HG02981 (cell line): Measurements from ENCODE around the gene LRPPRC.

Experiments used
- ATAC-seq: cut with Tn5 transposase; IDR thresholded peaks from one replicate; pipeline ENCODE4 v1.9.1; 2021; ENCODE audit warnings: mild to moderate bottlenecking, moderate library complexity; ENCODE audit not compliant: unreplicated experiment

Gene LRPPRC

DNA sequence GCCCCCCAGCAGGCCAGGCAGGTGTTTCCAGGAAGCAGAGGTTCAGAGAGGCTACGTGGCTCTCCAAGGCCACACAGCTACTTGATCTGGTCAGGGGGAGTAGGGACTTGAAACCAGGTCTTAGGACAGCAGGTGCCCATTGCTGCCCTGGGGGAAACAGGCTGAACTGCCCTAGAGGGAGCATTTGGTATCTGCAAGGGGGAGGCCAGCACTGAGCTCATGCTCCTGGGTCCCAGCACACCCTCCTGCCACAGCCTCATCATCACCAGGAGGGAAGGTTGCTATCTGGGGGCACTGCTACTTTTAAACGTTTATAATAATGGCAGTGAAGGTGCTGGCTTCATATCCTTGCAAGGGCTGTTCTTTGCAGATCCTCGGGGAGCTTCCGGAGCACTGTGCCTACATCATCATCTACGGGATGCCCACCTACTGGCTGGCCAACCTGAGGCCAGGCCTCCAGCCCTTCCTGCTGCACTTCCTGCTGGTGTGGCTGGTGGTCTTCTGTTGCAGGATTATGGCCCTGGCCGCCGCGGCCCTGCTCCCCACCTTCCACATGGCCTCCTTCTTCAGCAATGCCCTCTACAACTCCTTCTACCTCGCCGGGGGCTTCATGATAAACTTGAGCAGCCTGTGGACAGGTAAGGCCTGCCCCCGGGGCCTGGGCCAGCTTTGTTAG lies 120.9 kb downstream of the LRPPRC start:
- ATAC-seq = no peak

DNA sequence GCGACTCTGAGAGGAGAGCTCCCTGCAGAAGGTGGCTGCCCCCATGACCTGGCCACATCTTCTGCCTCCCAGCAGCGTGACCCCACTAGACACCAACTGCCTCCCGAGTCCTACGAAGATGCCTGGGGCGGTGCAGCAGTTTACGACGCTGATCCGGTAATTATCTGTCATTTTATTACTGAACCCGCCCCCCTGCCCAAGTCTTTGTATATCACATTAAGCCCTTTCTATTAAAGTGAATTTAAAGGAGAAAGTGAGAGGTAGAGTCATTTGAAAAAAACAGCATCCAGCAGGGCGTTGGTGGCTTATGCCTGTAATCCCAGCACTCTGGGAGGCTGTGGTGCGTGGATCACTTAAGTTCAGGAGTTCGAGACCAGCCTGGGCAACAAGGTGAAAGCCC lies 123.6 kb downstream of the LRPPRC start:
- ATAC-seq = no peak

DNA sequence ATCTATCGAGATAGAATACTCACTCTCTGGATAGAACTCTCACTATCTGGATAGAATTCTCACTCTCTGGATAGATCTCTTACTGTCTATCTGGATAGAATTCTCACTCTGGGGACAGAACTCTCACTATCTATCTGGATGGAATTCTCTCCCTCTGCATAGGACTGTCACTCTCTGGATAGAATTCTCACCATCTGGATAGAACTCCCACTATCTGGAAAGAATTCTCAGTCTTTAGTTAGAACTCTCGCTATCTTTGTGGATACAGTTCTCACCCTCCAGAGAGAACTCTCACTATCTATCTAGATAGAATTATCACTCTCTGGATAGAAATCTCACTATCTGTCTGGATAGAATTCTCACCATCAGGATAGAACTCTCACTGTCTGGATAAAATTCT lies 140.5 kb downstream of the LRPPRC start:
- no peak for ATAC-seq

DNA sequence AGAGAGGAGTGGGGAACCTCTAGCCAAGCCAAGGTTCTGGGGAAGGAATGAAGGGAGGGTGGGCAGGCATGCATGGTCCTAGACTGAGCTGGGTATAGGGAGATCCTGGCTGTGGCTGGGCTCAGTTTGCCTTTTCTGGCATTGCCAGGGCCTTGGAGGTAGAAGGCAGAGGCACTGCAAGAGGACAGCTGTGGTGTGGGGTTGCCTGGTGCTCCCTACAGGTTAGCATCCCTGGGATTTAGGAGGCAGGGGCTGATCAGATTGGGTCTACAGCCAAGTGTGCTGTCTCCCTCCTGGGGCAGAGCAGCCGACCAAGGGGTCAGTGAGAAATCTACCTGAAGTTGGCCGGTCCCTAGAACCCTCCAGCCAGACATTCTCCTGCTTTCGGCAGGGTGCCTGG lies 141.1 kb downstream of the LRPPRC start:
- ATAC-seq = no peak

DNA sequence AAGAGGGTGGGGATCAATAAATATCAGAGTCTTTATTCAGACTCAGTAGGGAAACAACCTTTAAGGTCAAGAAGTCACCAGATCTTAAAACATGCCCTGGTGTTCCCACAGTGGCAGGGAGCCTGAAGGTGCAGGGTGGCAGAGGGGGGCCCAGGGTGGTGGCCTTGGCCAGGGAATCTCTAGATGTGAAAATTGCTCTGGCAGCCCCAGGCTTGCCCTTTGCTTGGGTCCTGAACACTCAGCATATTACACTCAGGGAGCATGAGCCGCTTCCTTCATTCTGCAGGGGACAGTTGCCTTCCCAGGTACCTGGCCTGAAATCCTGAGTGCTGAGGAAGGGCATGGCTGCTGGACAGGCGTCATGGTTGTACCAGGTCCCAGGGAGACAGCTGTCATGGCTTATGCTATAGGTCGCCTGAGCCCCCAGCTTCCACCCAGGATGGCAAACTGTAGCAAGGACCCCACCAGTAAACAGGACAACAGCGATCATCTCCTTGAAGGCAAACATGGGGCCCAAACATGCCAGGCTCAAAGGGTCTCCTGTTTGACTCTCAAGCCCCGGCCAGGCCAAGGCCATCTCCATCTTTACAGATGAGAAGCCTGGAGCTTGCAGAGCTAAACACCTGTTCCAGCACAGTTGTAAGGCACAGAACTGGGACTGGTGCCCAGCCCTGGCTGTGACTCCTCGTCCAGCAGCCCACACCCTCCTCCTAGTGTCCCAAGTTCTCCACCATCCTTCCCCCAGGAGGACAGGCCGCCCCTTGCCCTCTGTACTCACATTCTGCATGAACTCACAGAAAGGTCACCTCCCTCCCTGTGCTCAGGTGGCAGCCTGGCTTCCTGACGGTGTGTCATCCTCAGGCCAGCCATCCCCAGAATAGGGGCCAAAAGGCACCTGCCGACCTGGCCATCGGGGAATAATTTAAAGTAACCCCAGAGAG lies 142.4 kb downstream of the LRPPRC start:
- ATAC-seq = no peak

DNA sequence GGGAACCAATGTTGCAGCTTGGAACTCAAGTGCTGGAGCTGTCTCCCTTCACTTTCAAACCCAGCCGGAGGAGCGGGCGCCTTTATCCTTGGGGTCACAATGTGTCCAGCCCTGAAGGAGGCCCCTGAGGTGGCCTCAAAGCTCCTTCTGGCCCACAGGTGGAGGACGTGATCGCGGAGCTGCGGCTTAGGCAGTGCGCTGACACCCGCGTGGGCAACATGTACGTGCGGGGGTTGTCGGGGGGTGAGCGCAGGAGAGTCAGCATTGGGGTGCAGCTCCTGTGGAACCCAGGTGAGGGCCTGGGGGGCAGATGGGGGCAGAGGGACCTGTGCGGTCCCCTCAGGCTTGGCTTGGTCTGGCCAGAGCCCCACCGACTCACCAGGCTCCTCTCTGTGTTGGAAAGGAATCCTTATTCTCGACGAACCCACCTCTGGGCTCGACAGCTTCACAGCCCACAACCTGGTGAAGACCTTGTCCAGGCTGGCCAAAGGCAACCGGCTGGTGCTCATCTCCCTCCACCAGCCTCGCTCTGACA lies 143.5 kb downstream of the LRPPRC start:
- ATAC-seq = no peak

DNA sequence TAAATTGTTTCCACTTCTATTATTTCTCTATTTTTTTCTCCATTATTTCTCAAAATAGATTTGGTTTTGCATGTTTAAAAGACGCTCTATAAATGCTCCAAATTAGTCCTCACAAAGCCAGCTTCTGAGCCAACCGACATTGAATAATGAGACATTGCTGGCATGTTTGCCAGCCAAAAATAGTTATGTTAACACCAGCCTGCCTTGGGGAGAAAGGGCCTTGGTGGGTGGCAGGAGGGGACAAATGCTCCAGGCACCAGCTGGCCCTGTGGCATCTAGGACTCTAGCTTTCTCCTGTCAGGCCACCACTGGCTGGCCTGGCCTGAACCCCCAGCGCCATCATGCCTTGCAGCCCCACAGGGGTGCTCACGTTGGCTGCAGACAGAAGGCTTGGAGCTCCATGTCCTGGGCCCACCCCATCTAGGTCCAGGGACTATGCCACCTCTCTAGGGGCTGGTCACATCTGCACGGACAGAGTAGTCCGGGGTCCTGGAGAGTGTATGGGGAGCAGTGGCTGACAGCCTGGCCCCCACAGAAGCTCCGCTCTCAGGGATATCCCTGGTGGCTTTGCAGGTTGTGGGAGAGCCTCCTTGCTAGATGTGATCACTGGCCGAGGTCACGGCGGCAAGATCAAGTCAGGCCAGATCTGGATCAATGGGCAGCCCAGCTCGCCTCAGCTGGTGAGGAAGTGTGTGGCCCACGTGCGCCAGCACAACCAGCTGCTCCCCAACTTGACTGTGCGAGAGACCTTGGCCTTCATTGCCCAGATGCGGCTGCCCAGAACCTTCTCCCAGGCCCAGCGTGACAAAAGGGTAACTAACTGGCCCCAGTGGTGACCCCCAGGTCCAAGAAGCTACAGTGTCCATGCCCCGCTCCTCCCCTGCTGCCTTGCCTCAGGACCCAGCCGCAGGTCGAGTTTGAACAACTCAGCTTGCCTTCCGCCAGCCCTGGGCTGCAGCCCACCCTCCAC lies 144.5 kb downstream of the LRPPRC start:
- ATAC-seq = no peak

DNA sequence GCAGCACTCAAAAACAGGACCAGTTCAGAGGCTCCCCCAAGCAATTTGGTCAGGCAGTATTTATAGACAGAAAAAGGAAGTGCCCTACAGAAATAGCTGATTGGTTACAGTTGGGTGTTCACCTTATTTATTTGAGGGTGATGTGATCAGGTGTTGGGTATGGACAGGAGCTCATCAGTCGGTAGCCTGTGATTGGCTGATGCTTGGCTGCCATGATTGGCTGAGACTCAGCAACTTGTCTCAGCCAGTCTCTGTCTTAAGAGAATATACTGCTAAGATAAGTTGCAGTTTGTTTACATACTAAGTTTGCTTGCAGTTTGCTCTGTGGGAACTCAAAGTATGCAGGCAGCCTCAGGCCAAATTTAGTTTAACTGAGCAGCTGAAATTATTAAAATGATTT lies 147.6 kb downstream of the LRPPRC start:
- no peak for ATAC-seq

DNA sequence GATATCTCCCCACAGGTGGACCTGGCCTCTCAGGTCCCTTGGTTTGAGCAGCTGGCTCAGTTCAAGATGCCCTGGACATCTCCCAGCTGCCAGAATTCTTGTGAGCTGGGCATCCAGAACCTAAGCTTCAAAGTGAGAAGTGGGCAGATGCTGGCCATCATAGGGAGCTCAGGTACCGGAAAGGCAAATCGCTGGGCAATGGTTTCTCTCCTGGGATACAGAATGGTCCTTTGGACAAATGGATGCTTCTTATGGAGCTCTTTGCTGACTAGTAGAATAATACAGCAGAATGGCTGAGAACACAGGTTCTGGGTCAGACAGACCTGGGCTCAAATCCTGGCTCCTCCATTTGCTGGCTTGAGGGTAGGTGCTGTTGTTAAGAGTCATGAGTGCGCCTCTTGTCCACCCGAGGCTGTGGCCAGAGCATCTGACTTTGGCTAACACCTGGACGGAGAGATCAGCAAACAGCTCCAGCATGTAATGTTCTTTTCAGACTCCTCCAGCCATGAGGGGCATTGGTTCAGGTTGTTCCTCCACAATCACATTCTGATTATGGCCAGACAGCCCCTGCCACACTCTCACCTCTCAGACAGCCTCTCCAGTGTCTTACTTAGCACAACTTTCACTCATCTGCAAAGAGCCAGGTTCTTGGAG lies 149.5 kb downstream of the LRPPRC start:
- no peak for ATAC-seq

DNA sequence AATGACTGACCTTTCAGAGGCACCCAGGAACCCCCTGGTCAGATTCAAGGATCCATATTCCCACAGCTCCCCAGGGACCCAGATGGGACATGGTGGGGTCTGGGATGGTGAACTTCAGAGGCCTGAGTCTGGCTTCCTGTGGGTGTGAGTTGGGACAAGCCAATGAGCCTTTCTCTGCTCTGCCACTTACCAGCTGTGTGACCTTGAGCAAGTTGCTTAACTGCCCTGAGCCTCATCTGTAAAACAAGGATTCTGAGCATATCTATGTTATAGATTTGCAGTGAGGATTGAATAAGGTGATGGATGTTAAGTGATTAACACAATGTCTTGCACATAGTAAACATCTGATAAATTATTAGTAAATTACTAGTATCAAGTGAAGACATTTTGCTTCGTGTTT lies 150.6 kb downstream of the LRPPRC start:
- ATAC-seq = no peak

DNA sequence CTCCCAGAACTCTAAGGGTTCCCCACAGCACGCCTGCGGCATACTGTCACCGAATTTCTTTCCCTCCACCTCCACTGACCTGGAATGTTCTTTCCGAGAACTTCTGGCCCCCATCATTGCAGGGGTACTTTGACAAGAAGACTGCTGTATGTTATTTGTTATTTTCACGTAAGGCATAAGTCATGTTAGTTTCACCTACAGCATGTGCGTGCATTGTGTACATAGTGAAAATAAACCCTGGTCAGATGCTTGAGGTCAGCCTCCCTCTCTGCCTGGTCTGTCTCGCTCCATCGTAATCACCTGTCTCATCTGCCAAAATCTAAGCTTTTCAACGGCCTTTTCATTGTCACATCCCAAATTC lies 152.9 kb downstream of the LRPPRC start:
- no peak for ATAC-seq

DNA sequence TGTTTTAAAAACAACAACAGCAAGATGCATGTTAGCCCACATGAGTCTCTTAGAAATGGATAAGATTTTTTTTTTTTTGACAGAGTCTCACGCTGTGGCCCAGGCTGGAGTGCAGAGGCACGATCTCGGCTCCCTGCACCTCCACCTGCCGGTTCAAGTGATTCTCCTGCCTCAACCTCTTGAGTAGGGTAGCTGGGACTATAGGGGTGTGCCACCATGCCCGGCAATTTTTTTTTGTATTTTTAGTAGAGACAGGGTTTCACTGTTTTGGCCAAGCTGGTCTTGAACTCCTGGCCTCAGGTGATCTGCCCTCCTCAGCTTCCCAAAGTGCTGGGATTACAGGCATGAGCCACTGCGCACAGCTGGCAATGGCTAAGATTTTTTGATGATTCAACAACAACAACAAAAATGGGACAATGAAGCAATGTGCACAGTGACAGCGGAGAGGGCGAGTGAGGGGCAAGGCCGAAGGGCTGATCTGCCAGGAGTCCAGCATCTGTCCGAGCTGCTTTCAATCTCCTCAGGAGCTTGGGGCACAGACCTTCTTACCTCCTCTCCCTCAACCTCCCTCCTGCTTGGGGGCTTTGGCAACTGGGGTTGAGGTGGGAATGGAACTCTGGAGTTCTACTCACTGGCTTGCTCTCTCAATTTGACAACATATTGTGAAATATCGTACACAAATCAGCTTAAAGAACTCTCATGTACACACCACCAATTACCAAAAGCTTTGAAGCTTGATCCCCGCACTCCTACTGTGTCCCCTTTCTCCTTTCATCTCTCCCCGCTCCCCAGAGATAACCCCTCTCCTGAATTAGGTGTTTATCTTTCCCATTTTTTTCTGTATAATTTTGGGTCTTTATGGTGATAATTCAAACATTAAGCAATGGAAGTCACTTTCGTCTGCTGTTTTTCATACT lies 153.6 kb downstream of the LRPPRC start:
- no peak for ATAC-seq

DNA sequence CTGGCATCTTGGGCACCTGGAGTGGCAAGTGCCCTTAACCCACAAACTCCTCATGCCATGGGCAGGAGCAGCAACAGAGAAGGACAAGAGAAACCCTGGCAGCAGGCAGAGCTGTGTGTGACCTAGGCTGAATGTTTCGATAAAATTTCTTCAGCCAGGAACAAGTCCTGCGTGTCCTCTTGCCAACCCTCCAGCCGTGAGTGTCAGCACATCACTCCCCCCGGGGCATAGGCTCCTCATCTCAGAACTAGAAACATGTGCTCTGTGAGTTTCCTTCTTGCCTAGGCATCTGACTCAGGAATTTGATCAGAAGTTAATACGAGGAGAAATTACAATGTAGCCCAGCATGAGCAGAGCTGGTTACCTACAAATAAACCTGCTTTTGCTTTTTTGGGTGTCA lies 154.8 kb downstream of the LRPPRC start:
- no peak for ATAC-seq

DNA sequence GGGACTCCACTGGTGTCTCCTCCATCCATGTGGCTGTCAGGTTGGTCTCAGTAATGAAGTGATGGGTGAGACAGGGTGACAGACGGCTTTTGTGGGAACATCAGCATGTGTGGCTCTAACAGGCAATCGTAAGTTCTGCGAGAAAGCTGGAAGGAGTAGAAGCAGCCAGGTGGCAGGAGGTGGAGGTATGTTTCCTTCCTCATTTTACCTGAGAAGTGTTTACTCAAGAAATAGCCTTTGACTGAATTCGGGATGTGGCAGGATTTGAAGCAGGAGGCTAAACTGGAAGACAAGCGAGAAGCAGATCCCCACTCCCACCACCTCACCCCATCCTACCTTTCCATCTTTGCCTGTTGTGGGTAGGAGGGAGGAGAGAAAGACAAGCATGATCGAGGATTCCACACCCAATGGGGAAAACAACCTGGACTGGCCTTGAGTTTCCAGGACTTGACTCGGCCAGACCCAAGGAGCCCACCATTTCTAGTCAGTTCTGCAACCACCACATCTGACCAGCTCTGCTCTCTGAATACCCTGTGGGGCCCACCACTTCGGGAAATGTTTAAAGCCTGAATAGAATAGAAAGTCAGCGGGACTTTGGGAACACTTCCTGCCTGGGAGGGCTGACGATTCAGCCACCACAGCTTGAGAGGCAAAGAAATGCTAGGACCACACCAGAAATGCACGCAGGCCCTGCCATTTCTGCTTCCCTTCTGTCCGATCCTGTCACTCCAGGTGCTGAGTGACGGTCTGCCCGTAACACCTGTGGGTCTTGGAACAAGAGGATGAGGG lies 155.8 kb downstream of the LRPPRC start:
- no peak for ATAC-seq

DNA sequence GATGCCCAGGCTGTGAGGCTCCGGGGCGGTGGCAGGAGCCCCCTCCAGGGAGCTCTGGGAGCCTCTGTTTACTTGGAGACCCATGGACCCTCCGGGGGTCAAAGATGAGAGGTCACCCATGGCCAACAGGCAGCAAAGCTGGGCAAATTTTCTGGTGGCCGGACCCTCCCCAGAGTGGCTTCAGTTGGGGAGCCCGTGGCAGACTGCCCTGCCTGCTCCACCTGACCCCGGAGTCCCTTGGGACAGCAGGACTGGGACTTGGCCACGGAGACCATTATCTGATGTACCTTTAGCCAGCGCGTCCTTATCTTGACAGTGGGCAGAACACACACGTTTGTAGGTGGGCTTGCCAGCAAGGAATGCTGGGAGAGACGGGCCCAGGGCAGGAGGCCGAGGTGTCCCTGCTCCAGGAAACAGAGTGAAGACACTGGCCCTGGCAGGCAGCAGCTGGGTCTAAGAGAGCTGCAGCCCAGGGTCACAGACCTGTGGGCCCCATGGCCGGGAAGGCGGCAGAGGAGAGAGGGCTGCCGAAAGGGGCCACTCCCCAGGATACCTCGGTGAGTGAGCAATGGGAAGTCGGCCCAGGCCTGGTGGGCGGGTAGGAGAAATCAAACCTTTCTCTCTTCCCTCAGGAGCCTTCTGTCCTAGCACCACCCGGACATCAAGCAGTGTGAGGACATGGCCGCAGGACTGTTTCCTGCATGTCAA lies 157.1 kb downstream of the LRPPRC start, which contains the start of the genes ABCG5 and ABCG8:
Gene ABCG5, minus strand, starts transcription at position 280 of the 708 bp plus-strand sequence. Its CDS starts 160 bp downstream, at position 120.
Gene ABCG8, plus strand, starts transcription at position 412 of the 708 bp plus-strand sequence. Its CDS starts 83 bp downstream, at position 495.
- ATAC-seq = no peak

DNA sequence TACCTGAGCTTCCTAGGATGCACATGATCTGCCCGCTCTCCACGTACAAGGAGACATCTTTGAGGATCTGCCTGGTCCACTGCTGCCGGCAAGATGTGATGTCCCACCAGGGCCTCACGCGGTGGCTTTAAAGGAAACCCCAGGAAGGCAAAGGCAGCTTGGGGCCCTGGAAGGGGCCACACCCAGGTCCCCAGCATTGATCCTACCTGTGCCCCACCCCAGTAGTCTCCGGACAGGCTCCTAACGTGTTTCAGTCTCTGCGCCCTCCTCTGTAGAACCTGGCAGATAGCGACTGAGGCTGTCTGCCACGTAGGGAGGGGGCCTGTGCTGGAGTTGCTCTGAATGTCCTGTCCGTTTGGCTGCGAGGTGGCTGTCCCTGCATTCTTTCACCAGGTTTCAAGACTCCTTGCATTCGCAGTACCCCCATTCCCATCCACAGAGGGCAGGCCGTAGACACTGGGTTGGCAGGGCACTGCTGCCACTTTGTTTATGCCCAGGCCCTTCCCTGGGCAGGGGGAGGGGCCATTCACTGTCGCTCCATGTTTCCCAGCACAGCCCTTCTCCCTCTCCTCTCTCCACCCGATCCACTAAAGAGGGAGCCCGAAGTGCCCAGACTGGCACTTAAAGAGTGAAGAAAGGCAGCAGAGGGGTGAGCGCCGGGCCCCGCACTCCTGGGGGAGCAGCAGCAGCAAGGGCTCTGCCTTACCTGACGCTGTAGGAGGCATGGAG lies 157.8 kb downstream of the LRPPRC start:
- ATAC-seq = no peak

DNA sequence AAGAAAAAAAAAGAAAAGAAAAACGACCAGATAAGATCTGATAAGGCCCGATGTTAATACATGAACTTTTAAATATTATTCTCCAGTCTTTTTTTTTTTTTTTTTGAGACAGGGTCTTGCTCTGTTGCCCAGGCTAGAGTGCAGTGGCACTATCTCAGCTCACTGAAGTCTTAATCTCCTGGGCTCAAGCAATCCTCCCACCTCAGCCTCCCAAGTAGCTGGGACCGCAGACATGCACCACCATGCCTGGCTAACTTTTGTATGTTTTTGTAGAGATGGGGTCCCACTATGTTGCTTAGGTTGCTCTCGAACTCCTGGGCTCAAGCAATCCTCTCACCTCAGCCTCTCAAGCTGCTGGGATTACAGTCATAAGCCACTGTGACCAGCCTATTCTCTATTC lies 158.8 kb downstream of the LRPPRC start:
- no peak for ATAC-seq
